GM13976 (cell line): Measurements from ENCODE around the gene SERPINA3.
"Not testable (repeated sequence)": the region's sequence is repeated elsewhere in the genome, so short reads cannot be mapped to it uniquely, and the experiment has no call there.

Source experiments
- DNase-seq: peaks from one replicate; pipeline ENCODE4 v3.0.0; 2012; ENCODE audit warnings: low spot score
- in situ Hi-C: fragments of 300-500 bp; cut with MboI; formaldehyde crosslinking; loops from one replicate; pipeline ENCODE4 v1.12.0; 2022; ENCODE audit warnings: low sequenced_read_pairs, mixed read lengths, inconsistent platforms; ENCODE audit not compliant: unreplicated experiment
- TF ChIP-seq, protein P1 (sequence below): IDR thresholded peaks from 2 replicates; pipeline ENCODE4 v1.5.1; 2012; ENCODE audit warnings: borderline replicate concordance, mild to moderate bottlenecking; ENCODE audit not compliant: insufficient read depth; ENCODE audit errors: extremely low read depth, missing control alignments, control extremely low read depth

SERPINA3 gene

DNA sequence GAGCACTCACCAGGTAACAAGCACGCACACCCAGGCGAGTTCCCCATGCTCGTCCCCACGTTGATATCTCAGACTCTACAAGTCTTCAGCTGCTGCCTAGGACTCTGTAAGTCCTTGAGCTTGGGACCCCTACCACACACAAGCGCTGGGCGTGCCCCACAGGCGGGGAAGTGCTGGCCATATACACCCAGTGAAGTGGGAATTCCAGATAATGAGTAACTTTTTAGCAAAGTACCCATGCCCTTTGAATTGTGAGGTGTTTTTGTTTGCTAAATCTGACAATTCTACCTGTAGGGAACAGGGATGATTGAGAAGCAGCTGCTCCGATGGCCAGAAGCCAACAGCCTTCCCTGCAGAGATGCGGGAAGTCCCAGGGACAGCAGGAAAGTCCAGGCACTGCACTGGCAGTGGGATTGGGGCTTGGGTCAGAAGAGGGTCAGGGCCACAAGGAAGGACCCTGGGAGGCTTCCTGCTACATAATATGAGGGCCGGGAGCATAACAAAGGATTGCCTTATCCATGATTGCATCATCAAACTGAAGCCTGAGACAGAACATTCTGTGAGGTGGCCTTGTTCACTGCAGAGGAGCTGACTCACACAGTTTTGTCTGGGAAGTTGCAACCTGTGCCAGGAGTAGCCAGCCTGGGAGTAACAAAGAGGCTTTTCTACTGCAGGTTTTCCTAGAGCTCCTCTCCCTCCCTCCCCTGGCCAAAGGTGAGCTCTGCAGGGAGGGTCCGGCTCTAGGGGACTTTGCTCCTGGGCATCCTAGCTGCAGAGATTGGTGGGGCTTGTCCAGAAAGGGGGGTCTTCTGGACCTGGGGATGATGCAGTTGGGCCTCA, 13.2 kb upstream of the SERPINA3 start:
- no peak for DNase-seq
- in situ Hi-C loops, result no loop called here
- TF ChIP-seq, protein P1, sequence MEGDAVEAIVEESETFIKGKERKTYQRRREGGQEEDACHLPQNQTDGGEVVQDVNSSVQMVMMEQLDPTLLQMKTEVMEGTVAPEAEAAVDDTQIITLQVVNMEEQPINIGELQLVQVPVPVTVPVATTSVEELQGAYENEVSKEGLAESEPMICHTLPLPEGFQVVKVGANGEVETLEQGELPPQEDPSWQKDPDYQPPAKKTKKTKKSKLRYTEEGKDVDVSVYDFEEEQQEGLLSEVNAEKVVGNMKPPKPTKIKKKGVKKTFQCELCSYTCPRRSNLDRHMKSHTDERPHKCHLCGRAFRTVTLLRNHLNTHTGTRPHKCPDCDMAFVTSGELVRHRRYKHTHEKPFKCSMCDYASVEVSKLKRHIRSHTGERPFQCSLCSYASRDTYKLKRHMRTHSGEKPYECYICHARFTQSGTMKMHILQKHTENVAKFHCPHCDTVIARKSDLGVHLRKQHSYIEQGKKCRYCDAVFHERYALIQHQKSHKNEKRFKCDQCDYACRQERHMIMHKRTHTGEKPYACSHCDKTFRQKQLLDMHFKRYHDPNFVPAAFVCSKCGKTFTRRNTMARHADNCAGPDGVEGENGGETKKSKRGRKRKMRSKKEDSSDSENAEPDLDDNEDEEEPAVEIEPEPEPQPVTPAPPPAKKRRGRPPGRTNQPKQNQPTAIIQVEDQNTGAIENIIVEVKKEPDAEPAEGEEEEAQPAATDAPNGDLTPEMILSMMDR, result no peak

DNA sequence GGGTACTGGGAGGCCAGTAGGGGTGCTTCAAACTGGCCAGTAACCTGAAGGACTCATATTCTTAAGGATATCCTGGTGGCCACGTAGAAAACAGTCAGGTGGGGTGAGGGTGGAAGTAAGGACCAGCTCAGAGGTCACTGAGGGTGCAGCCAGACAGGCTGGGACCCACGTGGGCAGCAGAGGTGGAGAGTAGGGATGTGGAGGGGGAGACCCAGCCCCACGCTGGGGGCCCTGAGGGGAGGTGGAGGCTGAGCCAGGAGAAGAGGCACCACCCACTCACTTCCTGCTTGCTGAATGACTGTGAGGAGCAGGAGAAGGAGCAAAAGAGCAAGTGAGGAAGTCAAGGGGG, 12.6 kb upstream of the SERPINA3 start:
- TF ChIP-seq, protein P1, result no peak
- no peak for DNase-seq
- in situ Hi-C loops, result no loop called here

DNA sequence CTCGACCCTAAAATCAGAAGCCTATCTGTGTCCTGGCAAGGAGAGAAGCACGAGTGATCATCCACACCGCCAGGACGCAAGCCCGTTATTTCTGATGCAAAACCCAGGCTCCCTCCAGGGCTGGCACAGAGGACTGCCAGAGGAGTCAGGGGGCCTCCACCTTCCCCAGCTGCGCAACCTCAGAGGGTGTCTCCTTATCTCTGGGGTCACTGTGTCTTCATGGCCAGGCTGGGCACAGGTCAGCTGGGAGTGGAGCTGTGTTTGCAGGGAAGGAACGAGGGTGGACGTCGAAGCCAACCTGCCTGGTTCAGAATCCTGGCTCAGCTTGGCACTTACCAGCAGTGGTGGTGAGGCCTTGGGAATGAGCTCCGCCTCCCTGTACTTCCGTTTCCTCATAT, 12.0 kb upstream of the SERPINA3 start:
- TF ChIP-seq, protein P1, result no peak
- DNase-seq, result no peak
- in situ Hi-C loops, result no loop called here

DNA sequence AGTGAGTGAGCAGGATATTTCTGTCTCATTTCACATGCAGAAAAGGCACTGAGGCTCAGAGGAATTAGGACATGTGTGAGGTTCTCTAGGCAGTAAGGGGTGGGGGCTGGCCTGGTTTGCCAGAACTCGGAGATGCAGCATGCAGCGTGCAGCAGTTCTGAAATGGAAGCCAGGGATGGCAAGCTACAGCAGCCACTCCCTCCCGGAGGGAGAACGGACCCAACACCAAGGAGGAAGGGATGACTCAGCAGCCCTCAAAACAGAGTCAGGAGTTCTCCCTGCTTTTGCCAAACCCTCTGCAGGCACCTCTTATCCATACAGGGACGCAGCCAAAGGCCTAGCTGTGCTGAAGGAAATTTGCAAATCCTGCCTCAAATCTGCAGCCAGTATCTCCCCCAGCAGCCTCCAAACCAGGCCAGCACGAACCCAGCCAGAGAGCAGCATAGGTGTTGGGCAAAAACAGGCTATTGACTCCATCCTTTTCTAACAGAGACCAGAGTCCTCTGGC, 10.3 kb upstream of the SERPINA3 start:
- no peak for DNase-seq
- in situ Hi-C loops, result no loop called here

DNA sequence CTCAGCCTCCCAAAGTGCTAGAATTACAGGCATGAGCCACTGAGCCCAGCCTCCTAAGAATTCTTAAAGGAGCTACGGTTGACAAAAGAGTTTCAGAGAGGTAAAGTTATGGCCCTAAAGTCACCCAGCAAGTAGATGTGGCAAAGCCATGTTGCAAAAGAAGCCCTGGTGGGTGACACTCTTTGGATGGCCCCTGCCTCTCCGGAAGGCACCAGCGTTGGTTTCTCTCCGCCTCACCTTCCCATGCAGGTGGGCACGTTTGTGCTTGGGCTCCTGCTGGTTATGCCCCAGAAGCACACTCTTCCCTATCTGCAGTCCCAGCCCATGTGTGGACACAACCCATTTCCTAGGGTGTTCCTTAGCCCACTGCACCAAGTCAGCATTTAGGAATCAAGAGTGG, 9.5 kb upstream of the SERPINA3 start:
- no peak for DNase-seq
- TF ChIP-seq, protein P1, result no peak
- in situ Hi-C loops, result no loop called here

More for the DNA sequence above, 10.3 kb upstream of the SERPINA3 start:
- TF ChIP-seq, protein P1, result no peak

DNA sequence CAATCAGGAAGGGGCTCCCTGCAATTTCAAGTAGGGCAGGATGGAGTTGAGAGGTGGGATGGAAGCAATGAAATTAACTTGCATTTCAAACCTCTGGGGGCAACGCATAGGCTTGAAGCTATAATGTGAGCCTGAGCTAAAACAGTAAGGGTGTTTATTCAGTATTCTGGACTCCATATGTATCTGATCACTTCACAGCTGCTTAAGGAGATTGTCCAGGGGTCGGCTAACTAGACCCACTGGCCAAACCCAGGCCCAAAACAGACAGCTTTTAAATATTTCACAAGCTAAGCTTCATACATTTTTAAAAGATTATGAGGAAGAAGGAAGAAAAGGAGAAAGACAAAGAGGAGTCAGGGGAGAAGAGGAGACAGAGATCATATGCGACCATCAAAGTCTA, 6.8 kb upstream of the SERPINA3 start:
- in situ Hi-C loops, result no loop called here
- TF ChIP-seq, protein P1, result no peak
- DNase-seq, result no peak

DNA sequence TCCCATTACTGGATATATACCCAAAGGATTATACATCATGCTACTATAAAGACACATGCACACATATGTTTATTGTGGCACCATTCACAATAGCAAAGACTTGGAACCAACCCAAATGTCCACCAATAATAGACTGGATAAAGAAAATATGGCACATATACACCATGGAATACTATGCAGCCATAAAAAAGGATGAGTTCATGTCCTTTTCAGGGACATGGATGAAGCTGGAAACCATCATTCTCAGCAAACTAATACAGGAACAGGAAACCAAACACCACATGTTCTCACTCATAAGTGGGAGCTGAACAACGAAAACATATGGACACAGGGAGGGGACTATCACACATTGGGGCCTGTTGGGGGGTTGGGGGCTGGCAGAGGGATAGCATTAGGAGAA, 3.2 kb upstream of the SERPINA3 start:
- in situ Hi-C loops, DNase-seq: not testable (repeated sequence)
